SK-N-DZ (cell line): ENCODE data around the gene COL6A3.

Experiments
- DNase-seq: peaks from one replicate; pipeline ENCODE4 v3.0.0-alpha.2; 2015; ENCODE audit warnings: low spot score

The COL6A3 gene

GRCh38 chr2:237296756-237297155, 117.2 kb downstream of the COL6A3 start:
- DNase-seq = no peak

- DNase-seq = peak; percentile 49
Observed at GRCh38 chr2:237295889-237296480, 118.0 kb downstream of the COL6A3 start.

GRCh38 chr2:237294460-237294859, 119.5 kb downstream of the COL6A3 start:
- DNase-seq = no peak

- no peak for DNase-seq
Observed at GRCh38 chr2:237293978-237294377, 120.0 kb downstream of the COL6A3 start.

GRCh38 chr2:237291138-237291792, 122.7 kb downstream of the COL6A3 start:
- DNase-seq = peak; percentile 96

- no peak for DNase-seq
Observed at GRCh38 chr2:237290261-237290660, 123.7 kb downstream of the COL6A3 start.

GRCh38 chr2:237289139-237289538, 124.8 kb downstream of the COL6A3 start:
- no peak for DNase-seq

GRCh38 chr2:237287872-237288271, 126.1 kb downstream of the COL6A3 start:
- no peak for DNase-seq

- no peak for DNase-seq
Observed at GRCh38 chr2:237283131-237283928, 130.6 kb downstream of the COL6A3 start.

- DNase-seq = no peak
Observed at GRCh38 chr2:237282568-237283128, 131.3 kb downstream of the COL6A3 start.

GRCh38 chr2:237281836-237282306, 132.1 kb downstream of the COL6A3 start:
- DNase-seq = no peak

GRCh38 chr2:237280939-237281338, 133.0 kb downstream of the COL6A3 start:
- no peak for DNase-seq

- DNase-seq = no peak
Observed at GRCh38 chr2:237280229-237280628, 133.7 kb downstream of the COL6A3 start.

- peak; percentile 41 for DNase-seq
Observed at GRCh38 chr2:237279012-237279768, 134.8 kb downstream of the COL6A3 start.

GRCh38 chr2:237278568-237278967, 135.4 kb downstream of the COL6A3 start:
- DNase-seq = peak; percentile 49

GRCh38 chr2:237276716-237277490, 137.1 kb downstream of the COL6A3 start:
- no peak for DNase-seq
